ENCODE measurements around the gene ARMH4.
"Not testable (repeated sequence)": the region's sequence is repeated elsewhere in the genome, so short reads cannot be mapped to it uniquely, and the experiment has no call there.

ARMH4 gene

DNA sequence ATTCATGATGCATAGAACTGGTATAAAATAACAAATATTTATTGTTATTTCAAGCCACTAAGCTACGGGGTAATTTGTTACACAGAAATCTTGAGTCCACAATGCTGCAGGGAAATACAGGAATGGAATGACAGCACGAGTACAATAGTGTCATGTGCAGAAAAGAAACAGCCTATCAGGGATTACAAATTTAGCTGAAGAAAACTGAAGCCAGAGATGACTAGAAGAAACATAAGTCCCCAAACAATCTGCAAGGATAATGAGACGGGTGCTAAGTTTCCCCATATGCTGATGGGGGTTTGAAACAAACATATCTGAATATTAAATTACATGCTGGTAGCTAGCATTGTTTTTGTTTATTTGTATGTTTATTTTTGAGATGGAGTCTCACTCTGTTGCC lies 8.9 kb downstream of the ARMH4 start:
- no peak for DNase-seq (ENCODE audit: low spot score)

GRCh38 chr14:58141893-58142292 lies 10.1 kb downstream of the ARMH4 start:
- DNase-seq (ENCODE audit: low spot score), result no peak

- no peak for DNase-seq (ENCODE audit: low spot score)
These were observed 13.1 kb downstream of the ARMH4 start for GRCh38 chr14:58138714-58139482.

GRCh38 chr14:58138031-58138713 lies 13.8 kb downstream of the ARMH4 start:
- no peak for DNase-seq (ENCODE audit: low spot score)

- no peak for DNase-seq (ENCODE audit: low spot score)
These were observed 18.3 kb downstream of the ARMH4 start for GRCh38 chr14:58133739-58134138.

DNA sequence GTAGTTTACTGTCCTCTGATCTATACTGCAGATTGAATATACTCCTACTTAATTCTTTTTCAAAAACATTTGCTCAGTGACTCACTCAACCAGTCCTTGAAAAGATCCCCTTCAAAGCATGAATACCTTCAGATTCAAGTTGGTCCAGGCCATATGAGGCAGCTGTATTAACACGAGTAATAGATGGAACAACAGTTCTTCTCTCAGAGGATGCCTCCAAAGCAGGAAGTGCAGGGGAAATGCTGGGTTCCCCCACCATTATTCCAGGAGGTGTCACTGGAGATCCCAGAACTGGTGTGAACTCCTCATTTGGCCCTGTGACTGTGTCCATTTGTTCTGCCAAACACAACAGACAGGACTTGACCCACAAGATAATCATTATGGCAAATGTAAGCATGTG lies 20.6 kb downstream of the ARMH4 start:
- DNase-seq (ENCODE audit: low spot score), result no peak

DNA sequence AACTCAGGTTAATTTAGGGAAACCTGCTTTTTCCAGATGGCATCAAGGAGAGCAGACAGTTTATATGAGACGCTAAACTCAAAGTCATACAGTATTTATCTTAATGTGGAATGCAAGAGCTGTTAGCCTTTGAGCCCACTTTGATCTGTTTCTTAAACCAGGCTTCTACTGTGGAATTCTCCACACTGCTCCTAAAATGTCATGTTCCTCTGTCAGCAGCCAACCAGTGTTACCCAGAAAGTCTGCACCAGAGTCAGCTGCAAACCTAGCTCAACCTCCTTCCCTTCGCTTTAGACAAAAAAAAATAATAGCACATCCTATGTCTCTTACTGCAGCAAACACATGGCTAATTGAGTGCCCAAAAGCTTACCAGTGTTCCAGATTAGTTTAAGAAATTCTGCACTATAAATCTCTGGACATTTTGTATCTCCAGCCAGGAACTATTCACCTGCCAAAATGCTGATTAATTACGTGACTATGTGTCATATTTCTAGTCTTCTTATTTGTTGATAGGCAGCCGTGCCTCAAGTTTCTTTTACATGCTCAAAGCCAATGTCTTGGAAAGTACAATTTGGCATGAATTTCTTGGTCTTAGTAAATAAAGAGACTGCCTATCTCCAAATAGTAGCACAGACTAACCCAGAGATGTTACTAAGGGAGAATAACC lies 21.8 kb downstream of the ARMH4 start:
- no peak for DNase-seq (ENCODE audit: low spot score)

DNA sequence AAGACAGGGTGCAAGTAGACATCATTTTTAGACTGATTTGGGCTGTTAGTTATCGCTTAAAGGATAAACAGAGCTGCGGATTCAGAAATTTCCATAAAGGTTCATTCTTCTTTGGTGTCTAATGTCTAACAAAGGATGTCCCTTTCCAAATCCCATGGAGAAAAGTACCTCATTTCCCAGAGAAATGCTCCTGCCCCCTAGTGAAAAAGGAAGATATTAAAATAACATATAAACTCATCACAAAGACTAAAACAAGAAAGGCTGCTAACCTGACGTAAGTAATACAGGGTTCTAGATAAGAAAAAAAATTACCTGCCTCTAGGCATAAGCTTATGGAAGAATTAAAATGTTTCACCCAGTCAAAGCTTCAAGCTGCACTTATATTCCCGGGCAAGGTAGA lies 22.8 kb downstream of the ARMH4 start:
- DNase-seq (ENCODE audit: low spot score), result no peak

DNA sequence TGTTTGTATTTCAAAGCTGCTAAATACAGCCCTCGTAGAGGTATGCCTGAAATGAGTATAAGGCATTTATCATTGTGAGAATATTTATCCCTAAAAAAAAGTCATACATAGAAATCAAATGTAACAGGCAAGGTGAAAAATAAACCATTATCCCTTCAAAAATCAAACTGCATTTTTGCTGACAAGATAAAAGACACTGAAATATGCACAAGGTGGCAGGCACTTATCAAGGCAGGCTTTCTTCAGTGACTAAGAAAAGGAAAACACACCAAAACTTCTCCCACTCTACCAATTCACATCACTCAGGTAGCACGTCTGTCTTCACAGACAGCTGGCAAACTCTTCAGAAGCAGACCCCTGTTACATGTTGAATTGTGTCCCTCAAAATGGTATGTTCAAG lies 23.6 kb downstream of the ARMH4 start:
- DNase-seq (ENCODE audit: low spot score), result no peak

DNA sequence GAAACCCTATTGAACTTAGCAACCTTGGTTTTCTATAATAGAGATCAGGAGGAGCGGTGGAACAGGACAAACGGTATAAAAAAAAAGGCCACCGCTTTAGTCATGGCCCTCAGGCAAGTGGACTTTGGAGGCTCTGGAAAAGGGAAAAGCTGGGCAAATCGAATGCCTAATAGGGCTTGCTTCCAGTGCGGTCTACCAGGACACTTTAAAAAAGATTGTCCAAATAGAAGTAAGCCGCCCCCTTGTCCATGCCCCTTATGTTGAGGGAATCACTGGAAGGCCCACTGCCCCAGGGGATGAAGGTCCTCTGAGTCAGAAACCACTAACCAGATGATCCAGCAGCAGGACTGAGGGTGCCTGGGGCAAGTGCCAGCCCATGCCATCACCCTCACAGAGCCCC lies 29.5 kb downstream of the ARMH4 start:
- DNase-seq (ENCODE audit: low spot score), result not testable (repeated sequence)

DNA sequence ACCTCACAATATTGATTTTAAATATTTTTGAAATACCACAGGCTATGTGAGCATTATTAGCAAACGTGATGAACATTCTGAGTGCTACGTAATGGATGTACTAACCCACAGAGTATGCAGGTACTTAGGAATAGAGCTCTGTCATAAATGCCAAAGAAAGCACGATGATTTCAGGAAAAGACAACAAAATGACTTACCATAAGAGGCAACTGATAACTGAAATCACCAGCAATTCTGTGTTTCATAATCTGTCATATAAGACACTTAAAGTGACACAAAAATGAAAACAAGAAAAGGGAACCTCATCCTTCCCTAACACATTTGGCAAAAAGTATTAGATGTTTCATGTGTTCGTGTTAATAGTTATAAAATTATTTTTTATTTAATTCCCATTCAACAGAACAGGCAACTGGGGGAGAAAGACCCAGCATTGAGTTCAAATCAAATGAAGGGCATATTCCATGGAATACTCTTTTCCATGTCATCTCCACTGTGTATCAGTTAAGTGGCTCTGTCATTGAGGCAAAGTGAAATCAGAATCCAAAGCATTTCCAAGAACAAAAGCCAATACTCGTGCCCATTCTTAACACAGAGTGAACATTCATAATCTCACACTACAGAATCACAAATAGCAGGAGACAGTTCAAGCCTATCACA lies 30.4 kb downstream of the ARMH4 start:
- no peak for DNase-seq (ENCODE audit: low spot score)

- DNase-seq (ENCODE audit: low spot score), result no peak
These were observed 32.6 kb downstream of the ARMH4 start for GRCh38 chr14:58119381-58119780.

GRCh38 chr14:58118097-58118815 lies 33.8 kb downstream of the ARMH4 start:
- no peak for DNase-seq (ENCODE audit: low spot score)

GRCh38 chr14:58109744-58110143 lies 42.3 kb downstream of the ARMH4 start:
- no peak for DNase-seq (ENCODE audit: low spot score)

DNA sequence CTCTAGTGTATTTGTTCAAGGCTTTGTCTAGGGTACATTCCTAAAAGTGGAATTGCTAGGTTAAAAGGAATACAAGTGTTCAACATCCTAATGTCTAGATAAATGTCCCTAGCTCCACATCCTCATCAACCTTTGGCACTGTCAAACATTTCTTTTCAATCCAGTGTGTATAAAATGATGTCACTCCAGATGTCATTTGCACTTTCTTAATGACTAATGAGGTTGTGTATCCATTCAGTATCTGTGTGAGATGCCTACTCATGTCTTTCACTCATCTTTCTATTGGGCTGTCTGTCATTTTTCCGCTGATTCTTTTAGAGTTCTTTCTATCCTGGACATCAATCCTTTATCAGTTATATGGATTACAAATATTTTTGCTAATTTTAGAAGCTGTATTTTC lies 43.3 kb downstream of the ARMH4 start:
- no peak for DNase-seq (ENCODE audit: low spot score)

GRCh38 chr14:58107947-58108552 lies 44.0 kb downstream of the ARMH4 start:
- peak; percentile 56 for DNase-seq (ENCODE audit: low spot score)

DNA sequence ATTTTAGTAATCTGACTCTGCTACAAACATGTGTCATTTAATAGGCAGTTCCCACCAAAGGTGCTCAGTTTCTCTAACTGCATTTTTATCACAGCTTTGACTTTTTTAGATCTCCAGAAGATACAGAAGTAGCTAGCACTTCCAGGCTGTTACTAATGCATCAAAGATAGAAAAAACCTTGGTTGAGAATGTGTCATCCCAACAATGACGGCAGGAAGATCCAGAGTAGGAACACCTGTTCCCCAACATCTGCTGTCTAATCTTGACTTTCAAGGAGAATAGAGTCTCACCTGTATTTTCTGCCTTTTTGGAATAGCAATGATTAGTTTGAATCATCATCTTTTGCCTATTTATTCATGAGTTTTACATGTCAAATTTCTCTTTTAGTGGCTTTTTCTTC lies 45.0 kb downstream of the ARMH4 start:
- DNase-seq (ENCODE audit: low spot score), result no peak

GRCh38 chr14:58106446-58106845 lies 45.6 kb downstream of the ARMH4 start:
- no peak for DNase-seq (ENCODE audit: low spot score)

GRCh38 chr14:58104808-58105207 lies 47.2 kb downstream of the ARMH4 start:
- no peak for DNase-seq (ENCODE audit: low spot score)

- DNase-seq (ENCODE audit: low spot score), result no peak
These were observed 51.2 kb downstream of the ARMH4 start for GRCh38 chr14:58100735-58101368.

DNA sequence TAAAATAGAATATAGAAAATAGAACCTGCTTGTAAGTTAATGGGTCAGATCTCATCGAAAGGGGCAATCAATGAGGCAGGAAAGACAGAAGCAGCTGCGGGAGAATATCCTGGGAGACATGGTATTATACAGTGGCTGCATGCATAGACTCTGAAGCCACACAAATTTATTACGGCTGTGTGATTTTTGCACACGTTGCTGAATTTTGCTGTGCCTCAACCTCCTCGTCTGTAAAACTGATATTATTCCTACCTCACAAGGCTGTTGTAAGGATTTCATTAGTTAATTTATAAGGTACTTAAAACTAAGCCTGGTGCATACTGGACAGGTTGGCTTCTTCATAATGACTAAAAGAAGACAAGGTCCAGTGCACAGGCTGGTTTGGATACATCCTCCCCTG lies 52.3 kb downstream of the ARMH4 start:
- DNase-seq (ENCODE audit: low spot score), result no peak
